GM12864 (cell line): Measurements from ENCODE around the gene MACROD2.

Experiments
- DNase-seq: peaks from one replicate; pipeline ENCODE4 v3.0.0-alpha.2; 2011; ENCODE audit warnings: low read depth
- H3K4me3 ChIP-seq: 2 replicates; pipeline ENCODE4 v1.5.1; 2011; ENCODE audit warnings: mild to moderate bottlenecking, low read depth, low read length, control low read depth
- TF ChIP-seq, protein P1 (sequence below): IDR thresholded peaks from 2 replicates; pipeline ENCODE4 v1.5.1; 2011; ENCODE audit warnings: low read depth, mild to moderate bottlenecking, moderate library complexity, low read length, control low read depth, inconsistent platforms; ENCODE audit errors: missing control alignments

Gene MACROD2

GRCh38 chr20:14712302-14712739 lies 717.0 kb downstream of the MACROD2 start:
- no peak overlapping the region for H3K4me3 ChIP-seq
- TF ChIP-seq, protein P1, sequence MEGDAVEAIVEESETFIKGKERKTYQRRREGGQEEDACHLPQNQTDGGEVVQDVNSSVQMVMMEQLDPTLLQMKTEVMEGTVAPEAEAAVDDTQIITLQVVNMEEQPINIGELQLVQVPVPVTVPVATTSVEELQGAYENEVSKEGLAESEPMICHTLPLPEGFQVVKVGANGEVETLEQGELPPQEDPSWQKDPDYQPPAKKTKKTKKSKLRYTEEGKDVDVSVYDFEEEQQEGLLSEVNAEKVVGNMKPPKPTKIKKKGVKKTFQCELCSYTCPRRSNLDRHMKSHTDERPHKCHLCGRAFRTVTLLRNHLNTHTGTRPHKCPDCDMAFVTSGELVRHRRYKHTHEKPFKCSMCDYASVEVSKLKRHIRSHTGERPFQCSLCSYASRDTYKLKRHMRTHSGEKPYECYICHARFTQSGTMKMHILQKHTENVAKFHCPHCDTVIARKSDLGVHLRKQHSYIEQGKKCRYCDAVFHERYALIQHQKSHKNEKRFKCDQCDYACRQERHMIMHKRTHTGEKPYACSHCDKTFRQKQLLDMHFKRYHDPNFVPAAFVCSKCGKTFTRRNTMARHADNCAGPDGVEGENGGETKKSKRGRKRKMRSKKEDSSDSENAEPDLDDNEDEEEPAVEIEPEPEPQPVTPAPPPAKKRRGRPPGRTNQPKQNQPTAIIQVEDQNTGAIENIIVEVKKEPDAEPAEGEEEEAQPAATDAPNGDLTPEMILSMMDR: no peak
- no peak for DNase-seq

GRCh38 chr20:14715400-14715799 lies 720.1 kb downstream of the MACROD2 start:
- TF ChIP-seq, protein P1: no peak
- H3K4me3 ChIP-seq: no peak overlapping the region
- DNase-seq: no peak

DNA sequence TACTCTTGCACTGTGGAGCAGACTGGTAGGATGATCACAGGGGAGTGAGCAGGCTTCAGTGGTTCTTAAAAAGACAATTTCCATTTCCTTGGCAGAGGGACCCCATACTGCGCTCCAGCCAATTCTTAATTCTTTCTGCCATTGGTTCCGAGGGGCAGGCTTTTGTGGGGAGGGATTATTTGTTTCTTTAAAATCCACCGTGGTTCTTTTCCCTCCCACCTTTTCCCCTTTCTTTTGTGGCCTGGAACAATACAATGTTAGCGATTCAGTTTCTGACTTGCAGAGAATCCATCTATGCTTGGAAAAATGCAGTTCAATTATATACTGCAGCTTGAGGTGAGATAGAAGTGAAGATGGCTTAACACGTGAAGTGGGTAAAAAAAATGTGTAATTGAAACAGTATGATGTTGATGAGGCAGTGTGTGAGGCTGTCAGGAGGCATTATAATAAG lies 721.1 kb downstream of the MACROD2 start:
- DNase-seq: no peak
- TF ChIP-seq, protein P1: no peak
- no peak overlapping the region for H3K4me3 ChIP-seq

- DNase-seq: no peak
These were observed 722.1 kb downstream of the MACROD2 start for GRCh38 chr20:14717134-14717999.

DNA sequence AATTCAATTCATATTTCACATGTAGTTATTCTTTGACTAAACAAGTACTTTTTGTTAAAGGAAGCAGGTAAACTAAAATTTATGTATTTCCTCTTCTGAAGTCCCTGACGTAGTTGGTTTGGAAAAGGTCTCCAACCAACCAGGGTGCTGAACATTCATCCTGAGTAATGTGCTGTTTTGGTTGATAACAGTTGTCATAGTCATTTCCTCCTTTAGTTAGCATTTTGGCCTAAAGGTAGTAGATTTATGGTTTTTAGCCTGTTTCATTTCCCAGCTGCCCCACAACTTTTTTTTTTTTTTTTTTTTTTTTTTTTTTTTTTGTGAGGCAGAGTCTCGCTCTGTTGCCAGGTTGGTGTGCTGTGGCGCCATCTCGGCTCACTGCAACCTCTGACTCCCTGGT lies 724.9 kb downstream of the MACROD2 start:
- TF ChIP-seq, protein P1: no peak
- DNase-seq: no peak
- no peak overlapping the region for H3K4me3 ChIP-seq

More at GRCh38 chr20:14717134-14717999, 722.1 kb downstream of the MACROD2 start:
- no peak overlapping the region for H3K4me3 ChIP-seq
- TF ChIP-seq, protein P1: no peak

- TF ChIP-seq, protein P1: no peak
- no peak overlapping the region for H3K4me3 ChIP-seq
- no peak for DNase-seq
These were observed 726.7 kb downstream of the MACROD2 start for GRCh38 chr20:14721926-14722452.
